Measurements from ENCODE around the gene HAT1. TPM values are rescaled to one million over a fixed set of nuclear protein-coding genes. Genes with fewer than 3 reads are reported as not detected.

The HAT1 gene
- total and polyA plus RNA-seq, 5 experiments from 2014 or later = 29.8 to 68.8 (median 65.7) TPM

DNA sequence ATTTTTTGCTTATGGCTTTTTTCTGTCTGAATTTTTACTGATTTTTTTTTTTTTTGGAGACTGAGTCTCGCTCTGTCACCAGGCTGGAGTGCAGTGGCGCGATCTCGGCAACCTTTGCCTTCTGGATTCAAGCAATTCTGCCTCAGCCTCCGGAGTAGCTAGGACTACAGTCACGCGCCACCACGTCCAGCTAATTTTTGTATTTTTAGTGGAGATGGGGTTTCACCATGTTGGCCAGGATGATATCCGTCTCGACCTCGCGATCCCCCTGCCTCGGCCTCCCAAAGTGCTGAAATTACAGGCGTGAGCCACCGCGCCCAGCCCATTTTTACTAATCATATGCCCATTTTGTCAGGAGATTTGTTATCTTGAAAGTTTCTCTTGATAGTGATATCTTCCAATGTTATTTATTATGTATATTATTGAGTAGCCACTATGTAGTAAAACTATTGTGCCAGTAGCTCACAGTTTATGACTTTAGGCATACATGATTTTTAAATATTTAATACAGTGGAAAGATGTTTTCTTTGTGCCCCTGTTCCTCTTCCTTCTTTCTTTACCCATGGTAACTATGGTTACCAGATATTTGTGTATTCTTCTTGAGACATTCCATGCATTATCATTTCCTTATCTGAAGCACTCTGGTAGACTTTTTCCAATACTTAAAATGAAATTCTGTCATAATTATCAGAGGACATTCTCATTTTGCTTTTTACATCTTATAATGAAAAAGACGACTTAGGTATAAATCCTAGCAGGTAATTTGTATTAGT is 2.1 kb downstream of the HAT1 start:
- DNase-seq (no peak), ATAC-seq (no peak)
- H3K36me3 Mint-ChIP-seq = peaks cover 0 to 42% (median 7%) of the 10 kb centered on the region in 3 donors
- peak overlapping the region in 9 of 10 donors; percentile 20 to 100 (median 97) for H3K4me3 Mint-ChIP-seq
- no peaks in the 10 kb centered on the region for H3K27me3 Mint-ChIP-seq
- peaks cover 24 to 55% (median 50%) of the 10 kb centered on the region in 4 donors for H3K4me1 Mint-ChIP-seq
- POLR2A ChIA-PET = no interaction called here
- peak overlapping the region in 6 of 10 donors; percentile 25 to 98 (median 74) for H3K27ac Mint-ChIP-seq
- no peaks in the 10 kb centered on the region for H3K9me3 Mint-ChIP-seq

DNA sequence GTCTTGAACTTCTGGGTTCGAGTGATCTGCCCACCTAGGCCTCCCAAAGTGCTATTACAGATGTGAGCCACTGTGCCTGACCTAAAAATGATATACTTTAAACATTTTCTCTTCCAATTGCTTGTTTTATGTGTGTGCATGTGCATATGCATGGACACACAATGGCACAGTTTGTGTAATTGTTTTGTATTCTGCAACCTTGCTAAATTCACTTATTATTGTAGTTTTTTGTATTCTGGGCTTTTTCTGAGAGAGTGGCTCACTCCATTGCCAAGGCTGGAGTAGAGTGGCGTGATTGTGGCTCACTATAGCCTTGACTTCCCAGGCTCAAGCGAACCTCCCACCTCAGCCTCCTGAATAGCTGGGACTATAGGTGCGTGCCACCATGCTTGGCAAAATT is 8.1 kb downstream of the HAT1 start:
- ATAC-seq (no peak), DNase-seq (no peak)
- Mint-ChIP-seq H3K4me3 (no peak overlapping the region), H3K27me3 (no peaks in the 10 kb centered on the region), H3K36me3 (peaks cover 5 to 78% (median 34%) of the 10 kb centered on the region in 3 donors), H3K27ac (no peak overlapping the region), H3K4me1 (peaks cover 22 to 54% (median 48%) of the 10 kb centered on the region in 4 donors), H3K9me3 (no peaks in the 10 kb centered on the region)
- POLR2A ChIA-PET = no interaction called here

DNA sequence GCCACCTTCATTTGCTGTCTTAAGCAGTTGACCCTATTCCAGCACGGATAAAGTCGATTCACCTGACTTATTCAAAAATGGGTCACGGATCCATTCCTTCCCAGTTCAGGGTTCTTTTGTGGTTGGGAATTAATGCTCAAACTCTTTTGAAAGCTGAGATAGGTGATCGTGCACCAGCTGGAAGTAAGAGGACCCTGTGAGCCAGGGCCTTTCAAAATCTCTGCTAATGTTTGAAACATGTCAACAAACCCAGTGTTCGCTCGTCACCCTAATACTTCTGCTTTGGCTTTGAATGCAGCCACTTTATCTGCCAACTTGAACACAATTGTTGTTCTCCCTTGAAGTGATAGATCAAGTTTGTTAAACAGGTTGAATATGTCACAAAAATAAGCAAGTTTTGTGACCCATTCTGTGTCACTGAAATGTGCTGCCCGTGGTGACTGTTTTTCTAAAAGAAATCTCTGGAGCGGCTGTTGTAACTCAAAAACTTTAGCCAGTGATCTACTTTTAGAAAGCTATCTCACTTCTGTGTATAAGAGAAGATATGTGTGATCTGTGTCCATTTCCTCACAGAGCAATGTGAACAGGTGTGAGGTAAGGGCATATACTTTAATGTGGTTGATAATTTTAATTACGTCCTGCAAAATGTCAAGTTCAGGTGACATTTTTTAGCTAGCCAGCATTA is 16.9 kb downstream of the HAT1 start:
- Mint-ChIP-seq H3K4me3 (no peak overlapping the region), H3K27ac (peak overlapping the region in 1 of 10 donors; percentile 14)

DNA sequence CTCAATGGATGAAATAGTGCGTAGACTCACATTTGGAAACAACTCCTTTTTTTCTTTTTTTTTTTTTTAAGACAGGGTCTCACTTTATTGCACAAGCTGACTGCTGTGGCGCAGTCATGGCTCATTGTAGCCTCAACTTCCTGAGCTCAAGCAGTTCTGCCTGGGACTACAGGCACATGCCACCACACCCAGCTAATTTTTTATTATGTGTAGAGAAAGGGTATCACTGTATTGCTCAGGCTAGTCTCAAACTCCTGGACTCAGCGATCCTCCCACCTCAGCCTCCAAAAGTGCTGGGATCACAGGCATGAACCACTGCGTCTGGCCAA is 17.4 kb downstream of the HAT1 start:
- no peaks in the 10 kb centered on the region for H3K27me3 Mint-ChIP-seq
- H3K27ac Mint-ChIP-seq = no peak overlapping the region
- peaks cover 21 to 46% (median 44%) of the 10 kb centered on the region in 4 donors for H3K4me1 Mint-ChIP-seq
- peaks cover 0 to 31% (median 10%) of the 10 kb centered on the region in 3 donors for H3K36me3 Mint-ChIP-seq
- H3K4me3 Mint-ChIP-seq = no peak overlapping the region
- no peaks in the 10 kb centered on the region for H3K9me3 Mint-ChIP-seq
- POLR2A ChIA-PET = no interaction called here
- DNase-seq (no peak), ATAC-seq (no peak)

More for the DNA sequence above, 16.9 kb downstream of the HAT1 start:
- ATAC-seq (no peak), DNase-seq (no peak)
- H3K9me3 Mint-ChIP-seq = no peaks in the 10 kb centered on the region
- H3K27me3 Mint-ChIP-seq = no peaks in the 10 kb centered on the region
- POLR2A ChIA-PET = no interaction called here
- peaks cover 3 to 34% (median 13%) of the 10 kb centered on the region in 3 donors for H3K36me3 Mint-ChIP-seq
- peaks cover 23 to 45% (median 43%) of the 10 kb centered on the region in 4 donors for H3K4me1 Mint-ChIP-seq

DNA sequence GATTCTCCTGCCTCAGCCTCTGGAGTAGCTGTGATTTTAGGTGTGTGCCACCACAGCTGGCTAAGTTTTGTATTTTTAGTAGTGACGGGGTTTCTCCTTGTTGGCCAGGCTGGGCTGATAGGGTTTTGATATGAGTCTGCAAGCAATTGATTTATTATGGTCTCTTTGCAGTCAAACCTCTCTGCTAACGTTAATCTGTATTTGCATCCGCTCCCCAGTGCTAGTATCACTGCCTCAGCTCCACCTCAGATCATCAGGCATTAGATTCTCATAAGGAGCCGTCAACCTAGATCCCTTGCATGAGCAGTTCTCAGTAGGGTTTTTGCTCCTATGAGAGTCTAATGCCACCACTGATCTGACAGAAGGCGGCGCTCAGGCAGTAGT is 19.0 kb downstream of the HAT1 start:
- Mint-ChIP-seq H3K27me3 (no peaks in the 10 kb centered on the region), H3K4me1 (peaks cover 15 to 40% (median 36%) of the 10 kb centered on the region in 4 donors), H3K36me3 (peaks cover 0 to 20% (median 10%) of the 10 kb centered on the region in 3 donors), H3K9me3 (no peaks in the 10 kb centered on the region), H3K27ac (peak overlapping the region in 1 of 10 donors; percentile 52), H3K4me3 (no peak overlapping the region)
- DNase-seq = no peak
- no peak for ATAC-seq
- POLR2A ChIA-PET = interaction anchor here (0.8 kb wide), 1 partner anchor 1059 kb away, joined by 3 read pairs; no protein-coding TSS in a partner anchor

DNA sequence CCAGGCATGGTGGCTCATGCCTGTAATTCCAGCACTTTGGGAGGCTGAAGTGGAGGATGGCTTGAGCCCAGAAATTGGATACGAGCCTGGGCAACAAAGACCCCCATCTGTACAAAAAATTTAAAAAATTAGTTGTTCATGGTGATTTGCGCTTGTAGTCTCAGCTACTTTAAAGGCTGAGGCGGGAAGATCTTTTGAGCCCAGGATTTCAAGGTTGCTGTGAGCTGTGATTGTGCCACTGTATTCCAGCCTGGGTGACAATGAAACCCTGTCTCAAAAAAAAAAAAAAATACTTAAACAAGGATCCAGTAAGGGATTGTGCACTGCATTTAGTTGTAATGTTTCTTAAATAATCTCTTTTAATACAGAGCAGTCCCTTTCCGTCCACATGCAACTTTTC is 21.6 kb downstream of the HAT1 start:
- no peak overlapping the region for H3K27ac Mint-ChIP-seq
- no peaks in the 10 kb centered on the region for H3K9me3 Mint-ChIP-seq
- DNase-seq = no peak
- H3K27me3 Mint-ChIP-seq = no peaks in the 10 kb centered on the region
- POLR2A ChIA-PET = interaction anchor here (0.5 kb wide), 1 partner anchor 690 kb away, joined by 6 read pairs; no protein-coding TSS in a partner anchor
- H3K4me3 Mint-ChIP-seq = no peak overlapping the region
- peaks cover 0 to 28% (median 22%) of the 10 kb centered on the region in 3 donors for H3K36me3 Mint-ChIP-seq
- no peak for ATAC-seq
- H3K4me1 Mint-ChIP-seq = peaks cover 7 to 32% (median 27%) of the 10 kb centered on the region in 4 donors

DNA sequence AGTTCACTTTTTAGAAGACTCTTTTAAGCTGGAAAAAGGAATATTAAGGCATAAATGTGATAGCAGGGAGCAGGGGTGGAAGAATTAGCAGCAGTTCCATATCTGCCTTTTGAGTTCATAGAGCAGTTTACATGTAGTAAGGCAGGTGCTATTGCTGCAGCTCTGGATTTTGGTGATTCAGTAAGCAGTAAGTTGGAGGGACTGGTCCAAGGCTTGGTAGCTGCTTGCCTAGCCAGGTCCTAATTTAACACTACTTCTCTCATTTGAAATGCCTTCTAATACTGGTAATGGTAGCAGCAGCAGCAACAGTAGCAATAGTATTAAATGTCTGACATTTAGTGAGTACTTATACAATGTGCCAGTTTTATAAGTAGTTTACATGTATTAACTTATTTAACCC is 30.0 kb downstream of the HAT1 start:
- no peak overlapping the region for H3K27ac Mint-ChIP-seq
- H3K27me3 Mint-ChIP-seq = no peaks in the 10 kb centered on the region
- DNase-seq (no peak), ATAC-seq (no peak)
- peaks cover 14 to 25% (median 22%) of the 10 kb centered on the region in 4 donors for H3K4me1 Mint-ChIP-seq
- POLR2A ChIA-PET = no interaction called here
- peaks cover 0 to 51% (median 26%) of the 10 kb centered on the region in 3 donors for H3K36me3 Mint-ChIP-seq
- no peaks in the 10 kb centered on the region for H3K9me3 Mint-ChIP-seq
- no peak overlapping the region for H3K4me3 Mint-ChIP-seq

DNA sequence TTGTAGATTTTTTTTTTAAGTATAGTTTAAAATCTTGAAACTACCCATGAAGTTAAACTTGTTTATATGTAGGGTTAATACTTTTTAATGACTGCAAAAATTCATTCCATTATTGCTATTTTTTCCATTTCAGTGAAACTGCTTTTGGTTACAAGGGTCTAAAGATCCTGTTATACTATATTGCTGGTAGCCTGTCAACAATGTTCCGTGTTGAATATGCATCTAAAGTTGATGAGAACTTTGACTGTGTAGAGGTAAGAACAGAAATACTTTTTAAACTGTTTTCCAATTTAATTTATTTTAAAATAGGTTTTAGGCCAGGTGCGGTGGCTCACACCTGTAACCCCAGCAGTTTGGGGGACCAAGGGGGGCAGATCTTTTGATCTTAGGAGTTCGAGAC is 30.5 kb downstream of the HAT1 start:
- Mint-ChIP-seq H3K27me3 (no peaks in the 10 kb centered on the region), H3K27ac (no peak overlapping the region), H3K36me3 (peaks cover 0 to 50% (median 25%) of the 10 kb centered on the region in 3 donors), H3K4me1 (peaks cover 14 to 27% (median 22%) of the 10 kb centered on the region in 4 donors), H3K9me3 (no peaks in the 10 kb centered on the region), H3K4me3 (no peak overlapping the region)
- DNase-seq (no peak), ATAC-seq (no peak)
- POLR2A ChIA-PET = no interaction called here

DNA sequence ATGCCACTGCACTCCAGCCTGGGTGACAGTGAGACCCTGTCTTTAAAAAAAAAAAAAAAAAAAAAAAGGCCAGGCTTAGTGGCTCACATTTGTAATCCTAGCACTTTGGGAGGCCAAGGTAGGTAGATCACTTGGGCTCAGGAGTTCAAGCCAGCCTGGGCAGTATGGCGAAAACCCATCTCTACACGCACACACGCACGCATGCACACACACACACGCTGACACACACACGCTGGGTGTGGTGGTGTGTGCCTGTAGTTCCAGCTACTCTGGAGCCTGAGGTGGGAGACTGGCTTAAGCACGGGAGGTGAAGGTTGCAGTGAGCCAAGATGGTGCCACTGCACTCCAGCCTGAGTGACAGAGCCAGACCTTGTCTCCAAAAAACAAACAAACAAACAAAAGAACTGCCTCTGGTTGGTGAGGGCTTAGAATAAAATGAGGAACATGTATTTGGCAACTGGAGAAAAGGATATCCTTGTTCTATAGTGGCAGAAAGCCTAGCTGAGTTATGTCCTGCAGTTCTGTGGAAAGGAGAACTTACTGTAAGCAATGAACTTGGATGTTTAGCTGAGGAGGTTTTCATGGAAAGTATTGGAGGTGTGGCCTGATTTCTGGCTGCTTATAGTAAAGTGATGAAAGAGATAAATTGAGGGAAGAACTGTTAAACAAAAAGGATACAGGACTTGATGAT is 34.0 kb downstream of the HAT1 start:
- peak overlapping the region in 3 of 10 donors; percentile 15 to 48 (median 18) for H3K27ac Mint-ChIP-seq
- H3K4me3 Mint-ChIP-seq = no peak overlapping the region
- peaks cover 14 to 40% (median 31%) of the 10 kb centered on the region in 4 donors for H3K4me1 Mint-ChIP-seq
- no peaks in the 10 kb centered on the region for H3K9me3 Mint-ChIP-seq
- H3K27me3 Mint-ChIP-seq = no peaks in the 10 kb centered on the region
- POLR2A ChIA-PET = no interaction called here
- DNase-seq = no peak
- no peak for ATAC-seq
- H3K36me3 Mint-ChIP-seq = peaks cover 0 to 40% (median 12%) of the 10 kb centered on the region in 3 donors

DNA sequence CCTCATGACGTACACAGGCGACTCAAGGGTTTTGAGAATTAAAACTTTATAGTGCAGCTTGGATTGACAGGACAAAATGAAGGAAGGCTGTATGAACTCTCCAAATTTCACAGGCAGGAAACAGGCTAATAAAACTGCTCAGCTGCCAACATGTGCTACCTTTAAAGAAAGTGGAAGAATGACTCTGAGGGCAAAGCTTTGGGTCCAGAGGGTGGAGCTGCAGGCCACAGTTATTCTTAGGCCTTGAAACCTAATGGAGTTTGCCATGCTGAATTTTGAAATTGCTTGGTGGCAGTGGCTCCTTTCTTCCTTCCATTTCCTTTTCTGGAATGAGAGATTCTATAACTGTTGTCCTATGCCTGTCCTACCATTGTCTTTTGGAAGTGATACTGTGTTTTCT is 34.8 kb downstream of the HAT1 start:
- DNase-seq (no peak), ATAC-seq (no peak)
- H3K27ac Mint-ChIP-seq = peak overlapping the region in 2 of 10 donors; percentile 18 to 48
- H3K4me1 Mint-ChIP-seq = peaks cover 14 to 43% (median 33%) of the 10 kb centered on the region in 4 donors
- POLR2A ChIA-PET = no interaction called here
- no peak overlapping the region for H3K4me3 Mint-ChIP-seq
- H3K9me3 Mint-ChIP-seq = no peaks in the 10 kb centered on the region
- H3K36me3 Mint-ChIP-seq = peaks cover 0 to 38% (median 11%) of the 10 kb centered on the region in 3 donors
- no peaks in the 10 kb centered on the region for H3K27me3 Mint-ChIP-seq

DNA sequence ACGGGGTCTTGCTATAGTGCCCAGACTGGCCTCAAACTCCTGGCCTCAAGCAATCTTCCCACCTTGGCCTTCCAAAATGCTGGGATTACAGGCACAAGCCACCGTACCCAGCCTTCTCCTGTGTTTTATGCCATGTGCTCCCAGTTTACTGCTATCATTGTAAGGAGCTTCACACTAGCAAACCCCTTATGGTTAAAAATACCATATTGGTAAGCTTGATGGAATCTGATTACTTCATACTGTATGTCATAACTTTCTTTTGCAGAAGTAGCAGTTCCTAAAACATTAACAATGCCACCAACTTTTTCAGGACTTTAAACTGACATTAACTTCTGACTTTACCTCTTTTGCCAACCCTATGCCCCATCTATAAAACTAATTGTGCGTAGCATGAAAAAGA is 36.2 kb downstream of the HAT1 start:
- H3K4me1 Mint-ChIP-seq = peaks cover 14 to 51% (median 37%) of the 10 kb centered on the region in 4 donors
- H3K27ac Mint-ChIP-seq = no peak overlapping the region
- POLR2A ChIA-PET = interaction anchor here (1.1 kb wide), 1 partner anchor 10 kb away, joined by 3 read pairs; no protein-coding TSS in a partner anchor
- ATAC-seq = no peak
- DNase-seq = no peak
- H3K9me3 Mint-ChIP-seq = no peaks in the 10 kb centered on the region
- H3K36me3 Mint-ChIP-seq = peaks cover 0 to 35% (median 8%) of the 10 kb centered on the region in 3 donors
- H3K4me3 Mint-ChIP-seq = no peak overlapping the region
- no peaks in the 10 kb centered on the region for H3K27me3 Mint-ChIP-seq

DNA sequence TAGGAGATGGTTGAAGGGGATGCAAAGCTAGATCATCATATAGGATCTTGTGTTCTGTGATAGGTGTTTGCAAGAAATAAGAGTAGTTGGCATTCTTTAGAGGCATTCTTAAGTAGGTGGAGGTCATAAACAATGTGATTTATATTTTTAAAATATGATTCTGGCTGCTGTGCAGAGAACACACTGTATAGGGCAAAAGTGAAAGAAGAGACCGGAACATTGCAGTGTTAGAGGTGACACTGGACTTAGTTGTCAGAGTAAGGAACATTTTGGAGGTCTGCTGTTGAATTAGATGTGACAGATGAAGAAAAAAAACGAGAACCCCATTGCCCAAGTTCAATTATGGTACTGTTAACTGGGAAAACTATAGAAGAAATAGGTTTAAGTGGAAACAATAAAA is 37.7 kb downstream of the HAT1 start:
- no peaks in the 10 kb centered on the region for H3K9me3 Mint-ChIP-seq
- H3K4me3 Mint-ChIP-seq = no peak overlapping the region
- POLR2A ChIA-PET = no interaction called here
- H3K36me3 Mint-ChIP-seq = peaks cover 0 to 28% (median 2%) of the 10 kb centered on the region in 3 donors
- no peaks in the 10 kb centered on the region for H3K27me3 Mint-ChIP-seq
- ATAC-seq (no peak), DNase-seq (no peak)
- H3K27ac Mint-ChIP-seq = peak overlapping the region in 4 of 10 donors; percentile 1 to 14 (median 6)
- peaks cover 10 to 52% (median 35%) of the 10 kb centered on the region in 4 donors for H3K4me1 Mint-ChIP-seq
